ACC112 (cell line): ENCODE measurements around the gene THSD7B.
"Not testable (repeated sequence)": the region's sequence is repeated elsewhere in the genome, so short reads cannot be mapped to it uniquely, and the experiment has no call there.

Experiments
- H2AFZ ChIP-seq: fragments of 200-600 bp; sonication (generic); one replicate; pipeline ENCODE4 v1.6.0; 2017; ENCODE audit warnings: antibody characterized with exemption, low read length; ENCODE audit not compliant: unreplicated experiment
- H3K27ac ChIP-seq: fragments of 200-600 bp; sonication (generic); 2 replicates; pipeline ENCODE4 v1.5.1; 2014; ENCODE audit warnings: low read depth, mild to moderate bottlenecking, antibody characterized with exemption, low read length, moderate library complexity
- H3K27me3 ChIP-seq: fragments of 200-600 bp; sonication (generic); 2 replicates; pipeline ENCODE4 v1.6.1; 2014; ENCODE audit warnings: mild to moderate bottlenecking, antibody characterized with exemption, low read length, moderate library complexity, mixed read lengths; ENCODE audit not compliant: insufficient read depth
- H3K36me3 ChIP-seq: fragments of 200-600 bp; sonication (generic); 2 replicates; pipeline ENCODE4 v1.6.1; 2016; ENCODE audit warnings: mild to moderate bottlenecking, antibody characterized with exemption, low read length, moderate library complexity, mixed read lengths; ENCODE audit not compliant: insufficient read depth
- H3K4me1 ChIP-seq: fragments of 200-600 bp; sonication (generic); one replicate; pipeline ENCODE4 v1.6.1; 2016; ENCODE audit warnings: low read length, mixed read lengths; ENCODE audit not compliant: insufficient read depth, unreplicated experiment, control insufficient read depth
- H3K4me3 ChIP-seq: fragments of 200-600 bp; sonication (generic); 2 replicates; pipeline ENCODE4 v1.5.1; 2014; ENCODE audit warnings: mild to moderate bottlenecking, low read depth, low read length
- H3K79me2 ChIP-seq: fragments of 200-600 bp; sonication (generic); one replicate; pipeline ENCODE4 v1.6.0; 2016; ENCODE audit warnings: low read length; ENCODE audit not compliant: control insufficient read depth, unreplicated experiment, insufficient read depth

THSD7B gene

GRCh38 chr2:137547842-137548241 lies 782.5 kb downstream of the THSD7B start:
- H2AFZ ChIP-seq = no peak overlapping the region
- H3K36me3 ChIP-seq = no peaks in the 10 kb centered on the region
- H3K4me1 ChIP-seq = no peaks in the 10 kb centered on the region
- no peak overlapping the region for H3K27ac ChIP-seq
- no peaks in the 10 kb centered on the region for H3K79me2 ChIP-seq
- no peak overlapping the region for H3K4me3 ChIP-seq
- H3K27me3 ChIP-seq = peaks cover 4% of the 10 kb centered on the region; the same call in 1 of the 2 replicates

DNA sequence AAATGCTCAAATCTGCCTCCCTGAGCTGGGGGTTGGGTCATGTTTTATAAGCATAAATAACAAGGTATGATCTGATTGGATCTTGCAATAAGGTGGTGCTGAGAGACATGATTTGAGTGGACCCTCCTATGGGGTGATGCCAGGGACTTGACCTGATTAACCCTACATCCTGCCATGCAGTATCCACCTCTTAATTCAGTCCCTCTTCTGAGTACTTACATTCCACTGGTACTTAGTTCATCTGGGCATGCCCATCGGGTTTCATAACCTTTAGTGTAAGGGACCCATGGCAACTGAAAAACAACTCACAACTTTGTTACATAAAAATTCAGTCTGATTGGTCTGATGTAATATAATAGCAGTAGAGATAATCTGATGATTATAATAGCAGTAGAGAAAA lies 801.0 kb downstream of the THSD7B start:
- Histone ChIP-seq H2AFZ (no peak overlapping the region), H3K27ac (no peak overlapping the region), H3K79me2 (no peaks in the 10 kb centered on the region), H3K36me3 (no peaks in the 10 kb centered on the region), H3K4me1 (no peaks in the 10 kb centered on the region), H3K27me3 (no peaks in the 10 kb centered on the region), H3K4me3 (no peak overlapping the region)

DNA sequence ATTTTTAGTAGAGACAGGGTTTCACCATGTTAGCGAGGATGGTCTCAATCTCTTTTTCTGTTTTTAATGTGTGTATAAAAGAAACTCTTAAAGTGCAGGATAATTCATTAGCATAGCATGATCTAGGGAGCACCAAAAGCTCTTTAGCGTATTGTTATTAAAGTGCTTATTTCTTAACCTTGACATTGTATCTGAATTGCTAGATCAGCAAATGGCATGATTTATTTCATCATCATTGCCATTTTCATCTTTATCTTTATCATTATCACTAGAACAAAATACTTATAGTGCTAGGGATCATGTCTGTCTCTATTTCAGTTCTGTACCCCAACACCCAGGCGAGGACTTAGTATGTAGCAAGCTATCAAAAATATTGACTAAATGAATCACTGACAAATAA lies 805.1 kb downstream of the THSD7B start:
- Histone ChIP-seq H3K36me3 (no peaks in the 10 kb centered on the region), H2AFZ (no peak overlapping the region), H3K4me1 (no peaks in the 10 kb centered on the region), H3K79me2 (no peaks in the 10 kb centered on the region), H3K4me3 (no peak overlapping the region), H3K27me3 (no peaks in the 10 kb centered on the region), H3K27ac (no peak overlapping the region)

GRCh38 chr2:137587834-137588233 lies 822.5 kb downstream of the THSD7B start:
- not testable (repeated sequence) for H3K27ac ChIP-seq, H2AFZ ChIP-seq, H3K27me3 ChIP-seq, H3K36me3 ChIP-seq, H3K79me2 ChIP-seq, H3K4me1 ChIP-seq, H3K4me3 ChIP-seq

DNA sequence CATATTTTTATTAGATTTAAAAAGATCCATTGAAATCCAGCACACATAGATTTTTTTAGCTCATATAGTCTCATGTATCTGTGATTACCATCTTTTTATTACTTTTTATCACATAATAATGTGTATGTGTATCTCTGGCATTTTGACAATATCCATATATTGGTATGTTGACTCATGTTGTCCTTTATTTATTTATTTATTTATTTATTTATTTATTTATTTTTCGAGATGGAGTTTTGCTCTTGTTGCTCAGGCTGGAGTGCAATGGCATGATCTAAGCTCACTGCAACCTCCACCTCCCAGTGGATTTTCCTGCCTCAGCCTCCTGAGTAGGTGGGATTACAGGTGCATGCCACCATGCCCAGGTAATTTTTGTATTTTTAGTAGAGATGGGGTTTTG lies 823.2 kb downstream of the THSD7B start:
- H3K4me3 ChIP-seq, H3K79me2 ChIP-seq, H3K27me3 ChIP-seq, H3K4me1 ChIP-seq, H3K27ac ChIP-seq, H2AFZ ChIP-seq, H3K36me3 ChIP-seq: not testable (repeated sequence)

DNA sequence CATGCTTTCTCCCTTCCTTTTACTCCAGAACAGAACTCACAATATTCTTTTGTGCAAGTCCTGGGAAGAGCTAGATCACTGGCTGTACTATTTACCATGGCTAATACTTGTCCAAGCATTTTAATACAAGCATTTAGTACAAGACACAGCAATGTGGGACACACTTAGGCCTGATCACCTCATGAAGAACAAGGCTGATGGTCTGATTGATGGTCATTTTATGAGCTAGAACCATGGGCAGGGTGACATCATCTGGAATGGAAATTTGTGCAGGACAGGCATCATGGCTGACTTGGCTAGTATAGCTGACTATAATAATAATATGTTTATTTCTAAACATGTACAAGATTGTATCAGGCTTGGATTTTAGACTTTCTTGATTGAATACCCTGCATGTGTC lies 824.8 kb downstream of the THSD7B start:
- no peaks in the 10 kb centered on the region for H3K27me3 ChIP-seq
- H2AFZ ChIP-seq = no peak overlapping the region
- H3K79me2 ChIP-seq = no peaks in the 10 kb centered on the region
- no peaks in the 10 kb centered on the region for H3K36me3 ChIP-seq
- no peaks in the 10 kb centered on the region for H3K4me1 ChIP-seq
- no peak overlapping the region for H3K4me3 ChIP-seq
- no peak overlapping the region for H3K27ac ChIP-seq

GRCh38 chr2:137607722-137608318 lies 842.5 kb downstream of the THSD7B start:
- no peaks in the 10 kb centered on the region for H3K4me1 ChIP-seq
- H3K79me2 ChIP-seq = no peaks in the 10 kb centered on the region
- no peaks in the 10 kb centered on the region for H3K36me3 ChIP-seq
- no peak overlapping the region for H3K27ac ChIP-seq
- no peak overlapping the region for H3K4me3 ChIP-seq
- H3K27me3 ChIP-seq = no peaks in the 10 kb centered on the region
- H2AFZ ChIP-seq = no peak overlapping the region

DNA sequence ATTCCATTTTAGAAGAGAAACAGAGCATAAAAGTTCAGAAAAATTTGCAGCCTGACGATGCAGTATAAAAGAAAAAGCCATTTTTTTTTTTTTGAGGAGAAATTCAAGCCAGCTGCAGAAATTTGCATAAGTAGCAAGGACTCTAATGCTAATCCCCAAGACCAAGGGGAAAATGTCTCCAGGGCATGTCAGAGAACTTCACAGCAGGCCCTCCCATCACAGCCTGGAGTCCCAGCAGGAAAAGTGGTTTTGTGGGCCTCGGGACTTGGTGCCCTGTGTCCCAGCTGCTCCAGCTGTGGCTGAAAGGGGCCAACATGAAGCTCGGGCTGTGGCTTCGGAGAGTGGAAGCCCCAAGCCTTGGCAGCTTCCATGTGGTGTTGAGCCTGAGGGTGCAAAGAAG lies 873.6 kb downstream of the THSD7B start:
- no peak overlapping the region for H3K27ac ChIP-seq
- H3K4me3 ChIP-seq = no peak overlapping the region
- H3K27me3 ChIP-seq = 0 out of 2 replicates have a peak, but pooled peaks cover 3% of the 10 kb centered on the region
- no peaks in the 10 kb centered on the region for H3K36me3 ChIP-seq
- no peaks in the 10 kb centered on the region for H3K79me2 ChIP-seq
- no peaks in the 10 kb centered on the region for H3K4me1 ChIP-seq
- no peak overlapping the region for H2AFZ ChIP-seq

DNA sequence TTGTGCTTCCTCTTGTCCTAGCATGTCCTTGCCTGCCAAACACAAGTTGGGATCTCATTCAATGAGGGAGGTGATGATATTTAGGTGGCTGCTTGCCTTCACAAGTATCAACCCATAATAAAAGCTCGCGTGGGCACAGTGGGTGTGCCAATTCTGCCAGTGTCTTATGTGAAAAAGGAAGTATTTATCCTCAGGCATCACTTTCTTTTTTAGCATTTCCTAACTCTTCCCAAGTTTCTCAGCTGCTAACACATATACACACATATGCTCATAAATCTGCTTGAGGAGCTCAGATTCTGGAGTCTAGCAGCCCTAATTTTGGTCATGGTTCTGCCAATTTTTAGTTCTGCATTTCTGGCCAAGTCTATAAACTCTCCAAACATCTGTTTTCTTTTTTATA lies 879.4 kb downstream of the THSD7B start:
- H3K79me2 ChIP-seq = no peaks in the 10 kb centered on the region
- H3K27me3 ChIP-seq = 0 out of 2 replicates have a peak, but pooled peaks cover 3% of the 10 kb centered on the region
- no peaks in the 10 kb centered on the region for H3K4me1 ChIP-seq
- H2AFZ ChIP-seq = no peak overlapping the region
- H3K27ac ChIP-seq = no peak overlapping the region
- H3K36me3 ChIP-seq = no peaks in the 10 kb centered on the region
- no peak overlapping the region for H3K4me3 ChIP-seq

DNA sequence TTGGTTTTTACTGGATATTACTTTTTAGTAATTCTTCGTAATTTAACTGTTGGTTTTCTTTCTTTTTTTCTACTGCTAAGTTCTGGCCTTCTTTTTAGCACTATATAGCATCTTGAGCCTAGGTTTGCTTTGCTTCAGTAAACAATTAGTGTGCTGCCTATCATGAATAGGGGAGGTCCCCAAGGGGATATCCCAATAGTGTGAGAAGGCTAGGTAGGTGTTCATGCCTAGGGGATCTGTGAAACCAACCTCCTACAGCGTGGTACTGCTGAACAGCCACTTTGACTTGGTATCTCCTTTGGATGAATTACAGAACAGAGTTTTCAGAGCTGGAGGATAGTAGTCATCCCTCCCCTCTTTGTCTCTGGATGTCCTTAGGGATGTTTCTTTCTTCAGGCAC lies 888.7 kb downstream of the THSD7B start:
- Histone ChIP-seq H3K4me1 (no peaks in the 10 kb centered on the region), H2AFZ (no peak overlapping the region), H3K36me3 (no peaks in the 10 kb centered on the region), H3K4me3 (no peak overlapping the region), H3K27me3 (peaks cover 4% of the 10 kb centered on the region; the same call in 1 of the 2 replicates), H3K79me2 (no peaks in the 10 kb centered on the region), H3K27ac (no peak overlapping the region)

DNA sequence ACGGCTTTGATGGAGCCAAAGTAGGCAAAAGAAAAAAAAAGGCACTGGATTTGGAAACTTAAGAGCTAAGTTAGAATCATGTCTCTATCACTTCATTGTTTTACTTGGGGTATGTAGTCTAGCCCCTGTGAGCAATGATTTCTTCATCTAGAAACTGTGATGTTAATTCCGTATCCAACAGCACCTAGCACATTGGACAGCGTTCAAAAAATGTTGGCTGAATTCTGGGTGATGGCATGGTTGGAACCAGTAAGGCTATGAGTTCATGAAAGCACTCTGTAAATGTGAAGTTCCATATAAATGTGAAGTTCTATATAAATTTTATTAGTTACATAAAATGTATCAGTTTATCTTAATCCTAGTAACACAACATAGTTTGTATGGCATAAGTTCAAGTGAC lies 890.5 kb downstream of the THSD7B start:
- no peak overlapping the region for H3K4me3 ChIP-seq
- no peaks in the 10 kb centered on the region for H3K36me3 ChIP-seq
- H3K79me2 ChIP-seq = no peaks in the 10 kb centered on the region
- H3K27me3 ChIP-seq = peaks cover 4% of the 10 kb centered on the region; the same call in 1 of the 2 replicates
- no peaks in the 10 kb centered on the region for H3K4me1 ChIP-seq
- H3K27ac ChIP-seq = no peak overlapping the region
- H2AFZ ChIP-seq = no peak overlapping the region
